Activated naive CD8-positive, alpha-beta T cell treated with anti-CD3 and anti-CD28 coated beads for 36 hours (primary cell): ENCODE data around the gene PASK. TPM values are rescaled to one million over a fixed set of nuclear protein-coding genes. Genes with fewer than 3 reads are reported as not detected.
A peak's percentile ranks its signal among the peaks of the same experiment; 100 is the strongest.
"Not testable (repeated sequence)": the region's sequence is repeated elsewhere in the genome, so short reads cannot be mapped to it uniquely, and the experiment has no call there.

Experiments used
- DNase-seq: peaks from one replicate; pipeline ENCODE4 v3.0.0; 2021
- H3K27ac Mint-ChIP-seq: one replicate; pipeline ENCODE4 v1.8.0; 2022; ENCODE audit warnings: mild to moderate bottlenecking, moderate library complexity, mixed read lengths
- H3K27me3 Mint-ChIP-seq: one replicate; pipeline ENCODE4 v1.8.0; 2022; ENCODE audit warnings: mild to moderate bottlenecking, mixed read lengths
- H3K36me3 Mint-ChIP-seq: one replicate; pipeline ENCODE4 v1.8.0; 2021; ENCODE audit warnings: mild to moderate bottlenecking, mixed read lengths
- H3K4me1 Mint-ChIP-seq: one replicate; pipeline ENCODE4 v1.8.0; 2021; ENCODE audit warnings: mixed read lengths
- H3K4me3 Mint-ChIP-seq: one replicate; pipeline ENCODE4 v1.8.0; 2022; ENCODE audit warnings: mild to moderate bottlenecking, moderate library complexity, mixed read lengths
- H3K9me3 Mint-ChIP-seq: one replicate; pipeline ENCODE4 v1.8.0; 2022; ENCODE audit warnings: mixed read lengths
- total RNA-seq, 2 experiments: library from RNA; stranded (reverse); gene quantifications; one replicate each; pipeline ENCODE4 v1.2.3, GENCODE V29; 2021

Gene PASK
- total RNA-seq, 2 experiments from 2014 or later = 68.5 to 76.4 TPM

GRCh38 chr2:241112046-241112445 is 37.2 kb downstream of the PASK start:
- H3K4me3 Mint-ChIP-seq = peak overlapping the region; percentile 80
- H3K27me3 Mint-ChIP-seq = no peaks in the 10 kb centered on the region
- DNase-seq = no peak
- peaks cover 58% of the 10 kb centered on the region for H3K36me3 Mint-ChIP-seq
- H3K4me1 Mint-ChIP-seq = peaks cover 39% of the 10 kb centered on the region
- H3K27ac Mint-ChIP-seq = peak overlapping the region; percentile 92
- no peaks in the 10 kb centered on the region for H3K9me3 Mint-ChIP-seq

DNA sequence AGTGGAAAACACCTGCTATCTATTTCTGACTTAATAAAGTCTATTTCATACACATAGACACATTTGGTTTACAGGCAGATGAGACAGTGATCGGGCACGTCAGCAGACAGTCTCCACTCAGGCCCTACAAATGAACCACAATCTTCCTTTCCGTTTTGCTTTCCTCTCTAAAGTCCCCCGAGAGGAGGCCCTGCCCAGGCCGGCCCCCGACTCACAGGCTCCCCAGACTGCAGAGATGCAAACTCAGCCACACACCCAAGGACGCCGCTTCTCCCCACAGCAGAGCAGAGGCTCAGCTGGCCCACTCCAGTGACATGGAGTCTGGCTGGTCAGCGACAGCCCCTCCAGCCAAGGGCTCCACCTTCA is 37.8 kb downstream of the PASK start:
- Mint-ChIP-seq H3K27ac (peak overlapping the region; percentile 92), H3K9me3 (no peaks in the 10 kb centered on the region), H3K4me1 (peaks cover 43% of the 10 kb centered on the region), H3K36me3 (peaks cover 58% of the 10 kb centered on the region), H3K4me3 (peak overlapping the region; percentile 80), H3K27me3 (no peaks in the 10 kb centered on the region)
- peak; percentile 50 for DNase-seq

DNA sequence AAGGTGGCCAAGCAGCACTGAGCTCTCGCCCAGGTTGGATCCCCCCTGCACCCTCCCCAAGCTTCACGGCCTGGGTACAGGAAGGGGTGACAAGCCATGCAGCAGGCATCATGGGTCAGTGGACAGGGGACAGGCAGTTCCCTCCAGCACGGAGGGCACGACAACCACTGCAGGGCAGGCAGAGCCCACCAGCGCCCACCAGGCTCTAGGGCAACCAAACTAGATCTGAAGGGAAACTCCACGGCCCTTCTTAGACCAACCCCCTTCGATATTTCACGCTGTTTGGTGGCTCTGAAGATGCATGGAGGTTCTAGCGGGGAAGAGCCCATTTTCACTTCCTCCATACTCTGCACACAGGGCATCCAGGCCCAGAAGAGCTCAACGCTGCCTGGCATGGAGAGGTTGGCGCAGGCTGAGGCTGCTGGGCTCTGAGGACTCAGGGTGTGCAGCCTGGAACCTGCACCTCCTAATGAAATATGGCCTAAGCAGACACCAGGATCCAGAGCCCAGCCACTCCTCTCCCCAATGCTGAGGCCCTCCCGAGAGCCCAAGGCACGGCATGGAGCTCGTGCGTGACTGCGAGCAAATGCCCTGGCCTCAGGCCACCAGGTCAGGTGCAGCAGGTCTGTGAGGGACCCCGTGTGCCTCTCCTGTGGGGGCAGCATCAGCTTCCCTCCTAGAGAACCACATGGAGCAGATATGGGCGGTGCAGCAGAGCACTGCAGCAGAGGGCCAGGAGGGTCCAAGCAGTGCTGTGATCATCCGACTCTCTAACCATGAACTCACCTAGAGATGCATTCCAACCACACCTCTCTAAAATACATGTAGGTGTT is 38.4 kb downstream of the PASK start:
- peak overlapping the region; percentile 80 for H3K4me3 Mint-ChIP-seq
- no peaks in the 10 kb centered on the region for H3K27me3 Mint-ChIP-seq
- no peaks in the 10 kb centered on the region for H3K9me3 Mint-ChIP-seq
- H3K36me3 Mint-ChIP-seq = peaks cover 56% of the 10 kb centered on the region
- no peak for DNase-seq
- peaks cover 43% of the 10 kb centered on the region for H3K4me1 Mint-ChIP-seq
- peak overlapping the region; percentile 92 for H3K27ac Mint-ChIP-seq

DNA sequence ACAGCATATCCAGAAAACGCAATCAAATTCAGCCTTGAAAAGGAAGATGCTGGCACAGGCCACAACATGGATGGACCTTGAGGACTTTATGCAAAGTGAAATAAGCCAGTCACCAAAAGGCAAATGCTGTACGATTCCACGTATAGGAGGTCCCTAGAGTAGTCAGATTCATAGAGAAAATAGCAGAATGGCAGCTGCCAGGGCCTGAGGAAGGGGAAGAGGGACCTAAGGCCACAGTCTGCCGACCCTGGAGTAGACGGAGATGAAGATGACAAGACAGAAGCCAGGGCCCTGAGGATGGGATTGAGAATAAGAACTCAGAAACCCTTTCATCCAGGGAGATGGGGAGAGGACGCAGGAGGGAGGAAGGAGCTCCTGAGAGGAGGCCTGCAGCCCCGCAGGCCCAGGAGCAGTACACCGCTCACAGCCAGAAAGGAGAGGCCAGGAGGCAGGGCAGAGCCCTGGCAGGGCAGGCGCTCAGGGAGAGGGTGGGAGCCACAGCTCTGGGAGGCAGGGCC is 39.1 kb downstream of the PASK start:
- Mint-ChIP-seq H3K4me1 (peaks cover 47% of the 10 kb centered on the region), H3K27me3 (no peaks in the 10 kb centered on the region), H3K27ac (peak overlapping the region; percentile 92), H3K4me3 (peak overlapping the region; percentile 80), H3K9me3 (no peaks in the 10 kb centered on the region), H3K36me3 (peaks cover 54% of the 10 kb centered on the region)
- DNase-seq = no peak

DNA sequence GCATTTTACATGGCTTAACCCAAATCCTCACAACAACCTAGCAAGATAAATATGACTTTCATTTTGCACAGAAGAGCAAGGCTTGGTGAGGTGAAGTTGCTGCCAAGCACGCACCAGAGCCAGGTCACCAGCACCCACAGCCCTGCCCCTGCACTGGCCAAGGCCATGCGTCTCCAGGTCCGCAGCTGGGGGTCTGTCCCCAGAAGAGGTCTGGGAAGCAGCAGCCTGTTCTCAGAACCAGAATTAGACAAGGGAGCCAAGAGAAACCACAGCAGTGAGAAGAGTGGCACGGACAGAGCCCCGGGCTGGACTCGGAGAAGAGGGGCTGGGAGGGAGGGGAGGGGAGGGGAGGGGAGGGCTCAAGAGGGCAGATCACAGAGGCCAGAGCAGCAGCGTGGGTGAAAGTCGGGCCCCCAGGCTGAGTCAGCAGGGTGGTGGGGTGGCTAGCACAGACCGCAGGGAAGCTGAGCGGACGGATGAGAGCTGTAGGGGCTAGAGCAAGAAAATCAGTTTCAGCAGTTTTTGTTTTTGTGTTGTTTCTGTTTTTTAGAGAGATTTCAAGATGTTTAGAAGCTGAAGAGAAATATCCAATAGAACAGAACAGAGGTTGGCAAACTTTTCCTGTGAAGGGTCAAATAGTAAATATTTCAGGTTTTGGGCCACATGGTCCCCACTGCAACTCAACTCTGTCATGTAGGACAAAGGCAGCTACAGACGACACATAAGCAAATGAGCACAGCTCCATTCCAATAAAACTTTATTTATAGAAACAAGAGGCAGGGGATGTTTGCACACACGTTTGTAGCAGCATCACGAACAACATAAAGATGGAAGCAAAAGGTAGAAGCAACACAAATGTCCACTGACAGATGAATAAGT is 39.8 kb downstream of the PASK start:
- no peaks in the 10 kb centered on the region for H3K9me3 Mint-ChIP-seq
- H3K27ac Mint-ChIP-seq = peak overlapping the region; percentile 92
- H3K4me1 Mint-ChIP-seq = peaks cover 50% of the 10 kb centered on the region
- DNase-seq = peak; percentile 66
- H3K36me3 Mint-ChIP-seq = peaks cover 48% of the 10 kb centered on the region
- H3K4me3 Mint-ChIP-seq = peak overlapping the region; percentile 80
- no peaks in the 10 kb centered on the region for H3K27me3 Mint-ChIP-seq

DNA sequence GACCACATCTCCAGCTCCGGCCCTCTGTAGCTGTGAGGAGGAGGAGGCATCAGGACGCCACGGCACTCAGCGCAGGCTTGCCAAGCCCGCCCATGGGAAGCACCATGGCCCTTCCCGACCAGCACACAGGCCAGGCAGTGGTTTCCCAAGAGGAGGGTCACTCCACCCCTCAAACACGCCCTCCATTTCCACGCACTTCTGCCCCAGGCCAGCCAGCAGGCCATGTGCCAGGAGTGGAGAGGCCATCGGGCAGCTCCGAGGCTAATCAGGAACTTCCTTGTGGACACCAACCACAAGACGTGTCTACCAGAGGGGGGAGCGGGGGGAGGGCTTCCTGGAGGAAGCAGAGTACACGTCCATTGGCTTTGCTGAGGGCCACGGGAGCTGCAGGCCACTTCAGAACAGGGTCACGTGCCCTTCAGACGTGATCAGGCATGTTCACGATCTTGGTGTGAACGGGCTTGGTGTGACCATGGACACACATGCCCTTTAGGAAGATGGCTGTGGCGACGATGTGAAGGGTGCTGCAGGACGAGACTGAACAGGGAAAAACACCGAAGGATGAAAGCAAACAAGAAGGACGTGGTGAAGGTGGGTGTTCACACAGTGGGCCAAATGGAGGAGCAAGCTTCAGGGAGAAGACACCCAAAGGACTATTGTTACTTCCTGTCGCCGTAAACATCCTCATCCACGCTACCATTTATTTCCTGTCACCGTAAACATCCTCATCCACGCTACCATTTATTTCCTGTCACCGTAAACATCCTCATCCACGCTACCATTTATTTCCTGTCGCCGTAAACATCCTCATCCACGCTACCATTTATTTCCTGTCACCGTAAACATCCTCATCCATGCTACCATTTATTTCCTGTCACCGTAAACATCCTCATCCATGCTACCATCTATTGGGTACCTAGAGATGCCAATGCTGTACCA is 40.7 kb downstream of the PASK start:
- no peaks in the 10 kb centered on the region for H3K9me3 Mint-ChIP-seq
- H3K4me1 Mint-ChIP-seq = peaks cover 57% of the 10 kb centered on the region
- no peaks in the 10 kb centered on the region for H3K27me3 Mint-ChIP-seq
- H3K36me3 Mint-ChIP-seq = peaks cover 48% of the 10 kb centered on the region
- peak overlapping the region; percentile 92 for H3K27ac Mint-ChIP-seq
- H3K4me3 Mint-ChIP-seq = peak overlapping the region; percentile 80
- no peak for DNase-seq

DNA sequence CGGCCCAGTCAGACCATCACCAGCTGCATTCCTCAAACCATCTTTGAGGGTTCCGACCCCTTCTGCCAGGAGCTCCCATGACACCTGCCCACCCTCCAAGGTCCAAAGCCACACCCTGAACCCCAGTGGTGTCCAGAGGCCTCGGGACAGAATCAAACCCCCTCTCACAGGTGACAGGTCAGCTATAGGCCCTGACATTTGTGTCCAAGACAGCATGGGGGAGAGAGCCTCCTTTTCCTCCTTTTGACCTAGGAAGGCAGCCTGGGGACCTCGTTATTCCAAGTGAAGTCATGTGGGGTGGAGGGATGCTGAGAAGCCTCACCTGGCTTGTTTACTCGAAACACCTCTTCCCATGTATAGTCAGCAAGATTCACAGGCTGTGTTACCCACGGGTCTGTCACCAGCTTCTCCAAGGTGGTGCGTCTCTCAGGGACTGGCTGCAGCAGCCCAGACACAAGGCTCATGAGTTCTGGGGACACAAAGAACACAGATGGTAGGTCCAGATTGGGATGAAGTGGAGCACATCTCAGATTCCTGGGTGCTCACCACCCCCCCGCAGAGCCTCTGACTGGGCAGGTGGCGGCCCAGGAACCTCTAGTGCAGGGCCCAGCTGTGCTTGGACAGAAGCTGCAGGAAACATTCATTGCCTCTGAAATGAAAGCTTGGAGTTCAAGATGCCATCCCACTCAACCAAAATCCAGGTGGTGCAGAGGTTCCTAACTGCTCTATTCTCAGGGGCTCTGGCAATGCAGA is 42.1 kb downstream of the PASK start:
- Mint-ChIP-seq H3K4me1 (peaks cover 55% of the 10 kb centered on the region), H3K9me3 (no peaks in the 10 kb centered on the region), H3K27ac (peak overlapping the region; percentile 92), H3K4me3 (no peak overlapping the region), H3K27me3 (no peaks in the 10 kb centered on the region), H3K36me3 (peaks cover 44% of the 10 kb centered on the region)
- no peak for DNase-seq

DNA sequence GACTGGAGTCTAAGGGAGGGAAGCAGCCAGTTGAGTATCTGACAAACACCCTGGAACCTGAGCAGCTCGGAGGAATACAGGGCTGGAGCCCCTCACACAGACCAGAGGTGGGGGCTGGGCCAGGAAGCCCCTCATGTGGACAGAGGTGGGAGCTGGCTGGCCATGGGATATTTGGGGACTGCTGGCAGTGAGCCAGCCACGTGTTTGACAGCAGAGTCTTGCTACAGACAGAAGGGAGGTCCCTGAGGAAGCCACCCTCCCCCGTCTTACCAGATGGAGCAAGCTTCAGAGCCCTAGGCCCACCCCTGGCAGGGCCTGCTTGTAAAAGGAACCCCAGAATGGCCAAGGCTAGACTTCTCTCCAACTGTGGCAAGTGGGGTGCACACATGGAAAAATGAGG is 43.6 kb downstream of the PASK start:
- H3K36me3 Mint-ChIP-seq = peaks cover 36% of the 10 kb centered on the region
- peak overlapping the region; percentile 79 for H3K27ac Mint-ChIP-seq
- H3K4me1 Mint-ChIP-seq = peaks cover 49% of the 10 kb centered on the region
- H3K4me3 Mint-ChIP-seq = no peak overlapping the region
- H3K9me3 Mint-ChIP-seq = no peaks in the 10 kb centered on the region
- no peak for DNase-seq
- no peaks in the 10 kb centered on the region for H3K27me3 Mint-ChIP-seq

DNA sequence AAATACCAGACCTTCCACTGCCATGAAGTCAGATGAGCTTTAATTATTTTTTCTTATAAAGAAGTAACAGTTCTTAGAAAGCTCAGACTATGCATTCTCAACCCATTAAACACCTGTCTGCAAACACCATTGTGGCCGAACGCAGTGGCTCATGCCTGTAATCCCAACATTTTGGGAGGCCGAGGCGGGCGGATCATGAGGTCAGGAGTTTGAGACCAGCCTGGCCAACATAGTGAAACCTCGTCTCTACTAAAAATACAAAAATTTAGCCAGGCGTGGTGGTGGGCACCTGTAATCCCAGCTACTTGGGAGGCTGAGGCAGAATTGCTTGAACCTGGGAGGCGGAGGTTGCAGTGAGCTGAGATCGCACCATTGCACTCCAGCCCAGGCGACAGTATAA is 44.7 kb downstream of the PASK start:
- Mint-ChIP-seq H3K36me3 (peaks cover 36% of the 10 kb centered on the region), H3K4me1 (peaks cover 54% of the 10 kb centered on the region), H3K27ac (peak overlapping the region; percentile 98)
- H3K4me3 Mint-ChIP-seq, DNase-seq, H3K9me3 Mint-ChIP-seq, H3K27me3 Mint-ChIP-seq: not testable (repeated sequence)

DNA sequence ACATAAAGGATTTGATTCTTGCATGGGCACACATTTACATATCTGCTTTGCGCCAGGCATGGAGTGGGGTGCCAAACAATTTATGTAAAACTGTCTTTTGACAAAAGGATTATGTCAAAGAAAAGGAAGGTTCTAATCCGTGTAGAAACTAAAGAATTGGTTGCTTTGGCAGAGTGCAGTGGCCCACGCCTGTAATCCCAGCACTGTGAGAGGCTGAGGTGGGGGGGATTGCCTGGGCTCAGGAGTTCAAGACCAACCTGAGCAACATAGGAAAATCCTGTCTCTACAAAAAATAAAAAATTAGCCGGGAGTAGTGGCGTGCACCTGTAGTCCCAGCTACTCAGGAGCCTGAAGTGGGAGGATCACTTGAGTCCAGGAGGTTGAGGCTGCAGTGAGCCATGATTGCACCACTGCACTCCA is 46.1 kb downstream of the PASK start:
- no peaks in the 10 kb centered on the region for H3K27me3 Mint-ChIP-seq
- H3K4me3 Mint-ChIP-seq = peak overlapping the region; percentile 98
- peak overlapping the region; percentile 98 for H3K27ac Mint-ChIP-seq
- H3K9me3 Mint-ChIP-seq = no peaks in the 10 kb centered on the region
- H3K4me1 Mint-ChIP-seq = peaks cover 54% of the 10 kb centered on the region
- peaks cover 39% of the 10 kb centered on the region for H3K36me3 Mint-ChIP-seq
- DNase-seq = no peak

DNA sequence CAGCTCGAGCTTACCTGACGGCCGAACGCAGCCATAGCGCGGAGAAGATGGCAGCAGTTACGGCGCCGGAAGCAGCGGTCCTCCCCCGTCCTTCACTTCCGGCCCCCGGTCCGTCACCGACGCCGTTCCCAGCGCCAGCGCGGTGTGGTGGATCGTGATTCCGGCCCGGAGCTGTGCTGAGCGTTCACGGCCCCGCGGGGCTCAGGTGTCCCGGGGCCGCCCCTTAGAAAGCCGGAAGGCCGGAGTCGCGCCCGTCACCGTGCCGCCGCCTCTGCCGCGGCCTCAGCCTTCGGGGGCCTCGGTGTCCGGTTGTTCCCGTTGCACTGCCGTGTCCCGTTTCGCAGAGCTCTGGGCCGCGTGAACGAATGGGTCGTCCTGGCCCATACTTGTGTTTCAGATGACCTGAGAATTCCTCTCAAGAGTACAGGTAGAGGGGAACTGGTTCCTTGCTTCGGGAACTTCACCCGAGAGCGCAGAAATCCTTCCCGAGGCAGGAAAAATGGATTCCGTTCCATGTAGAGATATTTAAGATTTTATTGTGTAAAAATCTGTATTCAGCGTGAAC is 47.0 kb downstream of the PASK start, which contains the start of gene MTERF4:
MTERF4 (minus strand) TSS at position 49 of the 565 bp plus-strand sequence; CDS start at position 35, 14 bp downstream.
- Mint-ChIP-seq H3K27me3 (no peaks in the 10 kb centered on the region), H3K4me1 (peaks cover 58% of the 10 kb centered on the region), H3K27ac (peak within 1 kb of the TSS; percentile 98), H3K4me3 (peak within 1 kb of the TSS; percentile 98), H3K9me3 (peaks cover 4% of the 10 kb centered on the region), H3K36me3 (peaks cover 39% of the 10 kb centered on the region)
- DNase-seq = peak; percentile 91

DNA sequence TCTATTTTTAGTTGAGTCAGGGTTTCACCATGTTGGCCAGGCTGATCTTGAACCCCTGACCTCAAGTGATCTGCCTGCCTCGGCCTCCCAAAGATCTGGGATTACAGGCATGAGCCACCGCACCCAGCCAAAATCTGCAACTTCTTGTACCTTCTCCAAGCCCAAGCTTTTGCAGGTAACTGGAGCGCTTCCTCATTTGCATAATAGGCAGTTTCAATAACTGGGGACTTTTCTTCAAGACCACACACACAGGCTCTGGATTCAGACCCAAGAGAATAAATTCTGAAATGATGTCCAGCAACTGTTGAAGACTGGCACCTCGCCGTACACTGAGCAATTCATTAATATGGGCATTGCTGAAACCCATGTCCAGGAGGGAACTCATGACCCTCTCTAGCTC is 50.0 kb downstream of the PASK start:
- Mint-ChIP-seq H3K4me1 (peaks cover 73% of the 10 kb centered on the region), H3K9me3 (peaks cover 8% of the 10 kb centered on the region), H3K36me3 (peaks cover 59% of the 10 kb centered on the region), H3K27ac (peak overlapping the region; percentile 28), H3K27me3 (no peaks in the 10 kb centered on the region), H3K4me3 (no peak overlapping the region)
- no peak for DNase-seq

DNA sequence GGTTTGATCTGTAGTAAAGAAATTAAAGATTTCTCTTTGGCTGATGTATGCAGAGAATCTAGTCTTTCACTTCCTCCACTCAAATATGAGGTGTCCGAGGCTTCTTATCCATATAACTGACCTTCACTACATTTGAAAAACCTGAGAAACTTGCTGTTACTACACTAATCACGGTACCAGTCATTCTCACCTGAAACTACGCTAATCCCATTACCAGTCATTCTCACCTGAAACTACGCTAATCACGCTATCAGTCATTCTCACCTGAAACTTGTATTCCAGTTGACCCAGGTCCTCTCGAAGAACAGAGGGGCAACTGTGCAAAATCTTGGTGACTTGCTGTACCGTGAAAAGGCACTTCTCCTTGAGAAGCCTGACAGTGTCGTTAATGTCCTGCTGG is 52.3 kb downstream of the PASK start:
- peaks cover 8% of the 10 kb centered on the region for H3K9me3 Mint-ChIP-seq
- no peak for DNase-seq
- peak overlapping the region; percentile 94 for H3K27ac Mint-ChIP-seq
- H3K36me3 Mint-ChIP-seq = peaks cover 60% of the 10 kb centered on the region
- peaks cover 67% of the 10 kb centered on the region for H3K4me1 Mint-ChIP-seq
- H3K27me3 Mint-ChIP-seq = no peaks in the 10 kb centered on the region
- H3K4me3 Mint-ChIP-seq = no peak overlapping the region
